H1 (cell line): Measurements from ENCODE around the gene SPEF2. TPM values are rescaled to one million over a fixed set of nuclear protein-coding genes. Genes with fewer than 3 reads are reported as not detected.

Experiments
- CTCF ChIA-PET: fragments of 300-600 bp; sonication (Branson Sonifier 250); formaldehyde crosslinking; loops from one replicate; lab custom pipeline; 2021; ENCODE audit not compliant: partially characterized antibody; lab: Charles Lee
- POLR2A ChIA-PET: fragments of 300-600 bp; sonication (Branson Sonifier 250); formaldehyde crosslinking; loops from one replicate; lab custom pipeline; 2021; ENCODE audit warnings: inconsistent platforms; ENCODE audit not compliant: partially characterized antibody; lab: Charles Lee
- DNase-seq, 2 experiments: peaks; one replicate each; pipeline versions ENCODE4 v3.0.0 to v3.0.0-alpha.2; 2010 to 2022; ENCODE audit warnings: low spot score in 2 of 2, low read depth in 1 of 2, mixed read lengths in 1 of 2
- FAIRE-seq: peaks from 2 replicates; lab custom pipeline; 2011; peaks lifted over from hg19 to GRCh38; lab: Jason Lieb, UNC
- H2AFZ ChIP-seq: 2 replicates; pipeline ENCODE4 v1.8.1; 2012; ENCODE audit warnings: low read length, inconsistent platforms
- H2AK5ac ChIP-seq: 2 replicates; pipeline ENCODE4 v1.6.1; 2013; ENCODE audit warnings: low read depth, low read length
- H2BK120ac ChIP-seq: replicated peaks from 2 replicates; pipeline ENCODE3; 2013; ENCODE audit warnings: low read depth, low read length, inconsistent platforms
- H2BK12ac ChIP-seq: 2 replicates; pipeline ENCODE4 v1.6.1; 2013; ENCODE audit warnings: low read depth, low read length
- H2BK15ac ChIP-seq: 2 replicates; pipeline ENCODE4 v1.6.1; 2013; ENCODE audit warnings: low read length
- H2BK20ac ChIP-seq: 2 replicates; pipeline ENCODE4 v1.6.1; 2013; ENCODE audit warnings: low read length
- H2BK5ac ChIP-seq: 2 replicates; pipeline ENCODE4 v1.6.1; 2013; ENCODE audit warnings: low read depth, low read length
- H3K14ac ChIP-seq: 2 replicates; pipeline ENCODE4 v1.6.1; 2013; ENCODE audit warnings: inconsistent platforms; ENCODE audit not compliant: insufficient read length
- H3K18ac ChIP-seq: 2 replicates; pipeline ENCODE4 v1.6.1; 2013; ENCODE audit warnings: low read length; ENCODE audit errors: extremely low read depth
- H3K23ac ChIP-seq: 2 replicates; pipeline ENCODE4 v1.6.1; 2013; ENCODE audit warnings: inconsistent platforms; ENCODE audit not compliant: insufficient read length
- H3K23me2 ChIP-seq: 2 replicates; pipeline ENCODE4 v1.6.1; 2013; ENCODE audit warnings: low read depth, low read length
- H3K27ac ChIP-seq: 2 replicates; pipeline ENCODE4 v1.6.1; 2011; ENCODE audit warnings: low read depth, low read length, inconsistent platforms
- H3K27me3 ChIP-seq, 4 experiments: replicated peaks in 1 of 4; 1 replicate in 1 of 4; 2 replicates in 3 of 4; pipeline versions ENCODE4 v1.6.1 to v1.8.1; 2011 to 2013; ENCODE audit warnings: low read length in 3 of 4, mild to moderate bottlenecking in 3 of 4, inconsistent platforms in 2 of 4, mixed read lengths in 2 of 4, moderate library complexity in 1 of 4; ENCODE audit not compliant: control insufficient read depth in 3 of 4, insufficient read depth in 3 of 4; ENCODE audit errors: extremely low read depth in 1 of 4
- H3K36me3 ChIP-seq, 4 experiments: 2 replicates each; pipeline versions ENCODE4 v1.6.1 to v1.8.1; 2011 to 2013; ENCODE audit warnings: mild to moderate bottlenecking in 4 of 4, low read length in 3 of 4, moderate library complexity in 2 of 4, control low read depth in 1 of 4, inconsistent platforms in 1 of 4; ENCODE audit not compliant: insufficient read depth in 4 of 4, control insufficient read depth in 2 of 4
- H3K4ac ChIP-seq: replicated peaks from 2 replicates; pipeline ENCODE3; 2013; ENCODE audit warnings: low read length, low read depth, mixed read lengths, inconsistent platforms; ENCODE audit not compliant: insufficient read length
- H3K4me1 ChIP-seq, 4 experiments: replicated peaks in 1 of 4; 1 replicate in 1 of 4; 2 replicates in 3 of 4; pipeline versions ENCODE4 v1.6.1 to v1.8.1; 2011 to 2013; ENCODE audit warnings: low read length in 3 of 4, inconsistent platforms in 2 of 4, mixed read lengths in 1 of 4; ENCODE audit not compliant: insufficient read depth in 4 of 4, control insufficient read depth in 3 of 4
- H3K4me2 ChIP-seq, 2 experiments: 2 replicates each; pipeline versions ENCODE4 v1.6.1 to v1.8.1; 2011 to 2013; ENCODE audit warnings: low read depth in 2 of 2, low read length in 2 of 2, control low read depth in 1 of 2, inconsistent platforms in 1 of 2, mild to moderate bottlenecking in 1 of 2; ENCODE audit not compliant: insufficient read depth in 1 of 2
- H3K4me3 ChIP-seq, 4 experiments: fragments of 200-600, 300-600 bp in 1 of 4; sonication (generic), shearing (Covaris generic), sonication (Bioruptor Twin) in 1 of 4; 2 replicates each; pipeline versions ENCODE4 v1.5.1 to v1.8.1; 2011 to 2016; ENCODE audit warnings: low read length in 4 of 4, low read depth in 3 of 4, control low read depth in 2 of 4, inconsistent platforms in 2 of 4, mild to moderate bottlenecking in 2 of 4, mixed read lengths in 1 of 4, moderate library complexity in 1 of 4; ENCODE audit not compliant: insufficient read depth in 2 of 4; ENCODE audit errors: extremely low read depth in 1 of 4
- H3K56ac ChIP-seq: replicated peaks from 2 replicates; pipeline ENCODE3; 2013; ENCODE audit warnings: low read depth, mild to moderate bottlenecking, mixed read lengths, low read length, inconsistent platforms; ENCODE audit not compliant: insufficient read length
- H3K79me1 ChIP-seq: 2 replicates; pipeline ENCODE4 v1.6.1; 2013; ENCODE audit warnings: low read depth, low read length, control low read depth
- H3K79me2 ChIP-seq, 2 experiments: 2 replicates each; pipeline versions ENCODE4 v1.6.1 to v1.8.1; 2012 to 2013; ENCODE audit warnings: low read length in 2 of 2, mild to moderate bottlenecking in 2 of 2, inconsistent platforms in 1 of 2; ENCODE audit not compliant: insufficient read depth in 2 of 2, control insufficient read depth in 1 of 2
- H3K9ac ChIP-seq, 4 experiments: replicated peaks in 1 of 4; 1 replicate in 1 of 4; 2 replicates in 3 of 4; pipeline versions ENCODE4 v1.6.1 to v1.8.1; 2011 to 2013; ENCODE audit warnings: low read depth in 3 of 4, low read length in 3 of 4, control low read depth in 2 of 4, mild to moderate bottlenecking in 2 of 4, moderate library complexity in 2 of 4, inconsistent platforms in 1 of 4; ENCODE audit errors: extremely low read depth in 1 of 4
- H3K9me3 ChIP-seq, 2 experiments: 2 replicates each; pipeline versions ENCODE4 v1.6.1 to v1.8.1; 2012 to 2013; ENCODE audit warnings: mild to moderate bottlenecking in 2 of 2, moderate library complexity in 2 of 2, control low read depth in 1 of 2, inconsistent platforms in 1 of 2, low read depth in 1 of 2, low read length in 1 of 2, mixed read lengths in 1 of 2; ENCODE audit not compliant: insufficient read depth in 2 of 2
- H4K20me1 ChIP-seq, 2 experiments: replicated peaks in 1 of 2; 2 replicates each; pipeline versions ENCODE3 to v1.8.1; 2011 to 2013; ENCODE audit warnings: inconsistent platforms in 2 of 2, low read length in 2 of 2, mild to moderate bottlenecking in 1 of 2; ENCODE audit not compliant: insufficient read depth in 2 of 2, control insufficient read depth in 1 of 2
- H4K5ac ChIP-seq: 2 replicates; pipeline ENCODE4 v1.6.1; 2013; ENCODE audit warnings: low read length, low read depth, mixed read lengths, inconsistent platforms; ENCODE audit not compliant: insufficient read length
- H4K8ac ChIP-seq: 2 replicates; pipeline ENCODE4 v1.8.0; 2013; ENCODE audit warnings: mild to moderate bottlenecking, moderate library complexity, low read length, inconsistent platforms; ENCODE audit not compliant: insufficient read depth; ENCODE audit errors: extremely low read depth
- H4K91ac ChIP-seq: replicated peaks from 2 replicates; pipeline ENCODE3; 2013; ENCODE audit warnings: low read length, mixed read lengths, inconsistent platforms; ENCODE audit not compliant: insufficient read length
- CBX5 ChIP-seq: fragments of 300-800, 300-1000 bp; sonication (generic); IDR thresholded peaks from 2 replicates; pipeline ENCODE4 v1.7.1; 2016; ENCODE audit warnings: antibody characterized with exemption, low read length, low read depth
- GABPA ChIP-seq: IDR thresholded peaks from 2 replicates; pipeline ENCODE4 v1.6.1; 2011; ENCODE audit warnings: mild to moderate bottlenecking, low read length, moderate library complexity, borderline replicate concordance; ENCODE audit not compliant: insufficient read depth
- GTF2F1 ChIP-seq: IDR thresholded peaks from 2 replicates; pipeline ENCODE4 v1.6.1; 2012; ENCODE audit warnings: low read depth, low read length, improper control_type of control experiment, borderline replicate concordance
- HDAC2 ChIP-seq, 2 experiments: fragments of 300-600 bp in 1 of 2; sonication (generic) in 1 of 2; IDR thresholded peaks; 2 replicates each; pipeline ENCODE4 v1.6.1; 2011 to 2012; ENCODE audit warnings: low read depth in 2 of 2, low read length in 2 of 2, mild to moderate bottlenecking in 2 of 2, moderate library complexity in 2 of 2, borderline replicate concordance in 1 of 2, inconsistent platforms in 1 of 2
- HDAC6 ChIP-seq: IDR thresholded peaks from one replicate; pipeline ENCODE4 v1.7.1; 2012; ENCODE audit warnings: low read depth, mild to moderate bottlenecking, inconsistent platforms, low read length, moderate library complexity
- JUND ChIP-seq: IDR thresholded peaks from 2 replicates; pipeline ENCODE4 v1.6.1; 2011; ENCODE audit warnings: mild to moderate bottlenecking, improper control_type of control experiment, low read length
- KDM1A ChIP-seq: fragments of 200-600, 300-600 bp; sonication (generic); IDR thresholded peaks from 2 replicates; pipeline ENCODE4 v1.7.1; 2016; ENCODE audit warnings: mild to moderate bottlenecking, low read length, borderline replicate concordance
- PHF8 ChIP-seq: fragments of 200-600 bp; sonication (generic); conservative IDR thresholded peaks from 2 replicates; pipeline ENCODE4 v1.7.1; 2012; ENCODE audit warnings: low read depth, mild to moderate bottlenecking, inconsistent platforms, low read length, moderate library complexity
- POLR2A ChIP-seq, 2 experiments: IDR thresholded peaks; 1 replicate in 1 of 2; 2 replicates in 1 of 2; pipeline ENCODE4 v1.6.1; 2011; ENCODE audit warnings: low read depth in 2 of 2, low read length in 2 of 2, mild to moderate bottlenecking in 2 of 2; ENCODE audit errors: control extremely low read depth in 1 of 2
- RFX5 ChIP-seq: IDR thresholded peaks from 2 replicates; pipeline ENCODE4 v1.6.1; 2011; ENCODE audit warnings: low read depth, low read length, improper control_type of control experiment, borderline replicate concordance
- SAP30 ChIP-seq: fragments of 300-600 bp; sonication (generic); IDR thresholded peaks from 2 replicates; pipeline ENCODE4 v1.7.1; 2012; ENCODE audit warnings: low read length, moderate library complexity, mild to moderate bottlenecking, inconsistent platforms; ENCODE audit not compliant: insufficient read depth, insufficient replicate concordance
- SP1 ChIP-seq: IDR thresholded peaks from 2 replicates; pipeline ENCODE4 v1.6.1; 2011; ENCODE audit warnings: low read depth, low read length
- TAF1 ChIP-seq: IDR thresholded peaks from 2 replicates; pipeline ENCODE4 v1.6.1; 2011; ENCODE audit warnings: mild to moderate bottlenecking, low read depth, low read length
- TBP ChIP-seq: IDR thresholded peaks from 2 replicates; pipeline ENCODE4 v1.6.1; 2011; ENCODE audit warnings: low read depth, low read length, improper control_type of control experiment
- ZNF274 ChIP-seq: IDR thresholded peaks from 2 replicates; pipeline ENCODE4 v1.7.0; 2012; ENCODE audit warnings: low read length, borderline replicate concordance; ENCODE audit errors: extremely low read depth
- WGBS, 2 experiments: shearing (Covaris generic) in 1 of 2; methylation state at CpG; one replicate each; pipeline versions ENCODE4 v1.1.6 to v1.1.7; 2013 to 2015; ENCODE audit warnings: low lambda C conversion rate in 2 of 2, mixed read lengths in 2 of 2, inconsistent platforms in 1 of 2, low coverage in 1 of 2, missing lambda C conversion rate in 1 of 2; ENCODE audit not compliant: insufficient replicate concordance in 2 of 2, insufficient coverage in 1 of 2, insufficient read length in 1 of 2; ENCODE audit errors: extremely low coverage in 1 of 2, missing lambda C conversion rate in 1 of 2; 5-methylcytosine and 5-hydroxymethylcytosine counted together
- polyA plus RNA-seq, 7 experiments: library from polyadenylated mRNA; depleted of rRNA in 3 of 7; stranded (reverse) in 5 of 7; unstranded in 2 of 7; fragments of >200 nt in 5 of 7; fragments of 200-250 nt in 2 of 7; gene quantifications; 1 replicate in 5 of 7; 2 replicates in 1 of 7; 4 replicates in 1 of 7; pipeline versions ENCODE4 v1.2.1 to v1.2.3, GENCODE V29; 2011 to 2013; ENCODE audit warnings: missing spikeins in 2 of 7, mixed read lengths in 2 of 7
- total RNA-seq: library from RNA; stranded (reverse); fragmentation: NEBNext Ultra II Directional; extraction: Animal tissue kit (Norgen Biotek cat#: 25700); gene quantifications from 2 replicates; pipeline ENCODE4 v1.2.1, GENCODE V29; 2021

SPEF2 gene
- total and polyA plus RNA-seq, 2 of the 8 experiments (the other 6 are each of a cell fraction or from before 2014, with no cell fraction given): 0.14 to 0.73 TPM

- no peak overlapping the region for H4K91ac ChIP-seq
- no peak overlapping the region for H2AK5ac ChIP-seq
- H3K79me1 ChIP-seq: no peaks in the 10 kb centered on the region
- H2BK12ac ChIP-seq: no peak overlapping the region
- H3K23me2 ChIP-seq: no peaks in the 10 kb centered on the region
- H3K9me3 ChIP-seq: no peaks in the 10 kb centered on the region
- no peak overlapping the region for H3K4ac ChIP-seq
- H4K20me1 ChIP-seq: no peaks in the 10 kb centered on the region
- no peak overlapping the region for H2AFZ ChIP-seq
- ChIA-PET POLR2A (no interaction called here), CTCF (interaction anchor here (0.9 to 1.1 kb wide), 3 partner anchors 32 to 376 kb away, joined by 3 read pairs; no protein-coding TSS in a partner anchor)
- no peak overlapping the region for H3K9ac ChIP-seq
- WGBS, 2 experiments: 100% methylated on average over 1 of the region's 1 CpG; no CpG with 5 or more reads in 1 of the 2 experiments
- no peak overlapping the region for H3K56ac ChIP-seq
- no peak overlapping the region for H2BK120ac ChIP-seq
- H2BK5ac ChIP-seq: no peak overlapping the region
- DNase-seq: no peak
- H3K79me2 ChIP-seq: no peaks in the 10 kb centered on the region
- no peak overlapping the region for H3K27ac ChIP-seq
- no peak overlapping the region for H3K4me3 ChIP-seq
- no peak for FAIRE-seq
- H3K4me1 ChIP-seq: no peaks in the 10 kb centered on the region
- H4K5ac ChIP-seq: no peak overlapping the region
- no peak overlapping the region for H2BK20ac ChIP-seq
- no peaks in the 10 kb centered on the region for H3K27me3 ChIP-seq
- no peak overlapping the region for H4K8ac ChIP-seq
- no peaks in the 10 kb centered on the region; a peak in 1 of 8 replicates for H3K36me3 ChIP-seq
- no peak overlapping the region for H3K23ac ChIP-seq
- H3K4me2 ChIP-seq: no peak overlapping the region
- H3K18ac ChIP-seq: no peak overlapping the region
- no peak overlapping the region for H2BK15ac ChIP-seq
- H3K14ac ChIP-seq: no peak overlapping the region
- TF ChIP-seq TAF1 (no peak), HDAC6 (no peak), CBX5 (no peak), SP1 (no peak), TBP (no peak), POLR2A (IDR thresholded peaks at IDR 0.05; ENCODE audit: control extremely low read depth in 1 of 2, low read depth in 2 of 2, low read length in 2 of 2) (no peak), ZNF274 (no peak), KDM1A (no peak), SAP30 (no peak), GABPA (no peak), JUND (no peak), PHF8 (no peak), RFX5 (no peak), GTF2F1 (no peak), HDAC2 (IDR thresholded peaks at IDR 0.05; ENCODE audit: borderline replicate concordance in 1 of 2, low read depth in 2 of 2, low read length in 2 of 2) (no peak)
Observed at GRCh38 chr5:35819668-35820067, 202.0 kb downstream of the SPEF2 start.
